ENCODE measurements around the gene PTPRT.

DNA sequence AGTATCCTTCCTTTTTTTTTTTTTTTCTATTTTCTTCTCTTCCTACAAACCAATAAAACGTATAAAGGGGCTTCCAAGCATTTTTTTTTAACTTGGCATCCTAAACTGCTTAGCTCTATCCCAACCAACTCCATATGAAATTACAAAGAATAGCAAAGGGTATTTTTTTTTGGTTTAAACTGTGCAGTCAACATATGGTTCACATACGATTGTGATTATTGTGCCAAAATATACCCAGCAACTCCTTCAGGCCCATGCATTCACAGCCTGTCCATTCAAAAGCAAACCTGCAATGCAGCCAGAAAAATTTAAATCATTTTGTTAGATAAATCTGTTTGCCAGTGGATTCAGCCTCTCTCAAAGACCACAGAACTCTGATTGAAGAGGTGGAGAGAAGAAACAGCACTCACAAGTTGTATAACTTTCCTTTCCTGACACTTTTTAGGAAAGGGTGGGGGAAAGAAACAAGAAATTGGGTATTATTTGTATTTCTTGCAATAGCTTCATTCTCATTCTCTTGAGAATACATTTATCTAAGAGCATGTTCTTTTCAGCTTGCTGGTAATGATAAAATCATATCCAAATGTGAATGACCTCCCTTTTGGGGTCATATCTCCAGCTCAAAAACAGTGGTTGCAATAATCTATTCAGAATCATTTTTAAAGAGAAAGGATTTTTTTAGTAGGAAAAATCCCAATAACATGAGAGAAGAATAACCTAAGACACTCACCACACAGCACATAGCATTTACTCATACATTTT is 870.3 kb downstream of the PTPRT start:
- TF ChIP-seq CTCF (conservative IDR thresholded peaks at IDR 0.05; ENCODE audit: low read depth, low read length): no peak
- no peak for TF ChIP-seq EZH2 (IDR thresholded peaks at IDR 0.05; ENCODE audit: low read length, unreplicated experiment)

Measured in PC-3 (cell line).